Measurements from ENCODE around the gene RPL18.
"Not testable (repeated sequence)": the region's sequence is repeated elsewhere in the genome, so short reads cannot be mapped to it uniquely, and the experiment has no call there.

RPL18 gene

DNA sequence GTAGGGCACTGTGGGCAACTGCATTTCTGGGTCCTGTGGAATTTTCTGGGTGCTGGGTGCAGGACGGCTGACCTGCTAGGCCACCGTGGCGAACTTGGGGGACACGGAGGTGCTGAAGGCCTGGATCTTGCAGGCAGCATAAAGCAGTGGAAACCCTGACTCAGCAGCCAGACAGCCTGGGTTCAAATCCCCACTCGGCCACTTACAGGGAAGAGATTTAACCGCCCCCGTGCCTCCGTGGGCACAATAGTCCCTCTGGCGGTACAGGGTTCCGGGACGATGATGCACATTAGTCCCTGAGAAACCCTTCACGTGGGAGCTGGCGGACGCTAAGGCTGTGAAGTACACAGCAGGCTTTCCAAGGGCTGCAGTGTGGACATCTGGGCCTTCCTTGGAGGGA is 7.1 kb downstream of the RPL18 start:
- FAIRE-seq = no peak

DNA sequence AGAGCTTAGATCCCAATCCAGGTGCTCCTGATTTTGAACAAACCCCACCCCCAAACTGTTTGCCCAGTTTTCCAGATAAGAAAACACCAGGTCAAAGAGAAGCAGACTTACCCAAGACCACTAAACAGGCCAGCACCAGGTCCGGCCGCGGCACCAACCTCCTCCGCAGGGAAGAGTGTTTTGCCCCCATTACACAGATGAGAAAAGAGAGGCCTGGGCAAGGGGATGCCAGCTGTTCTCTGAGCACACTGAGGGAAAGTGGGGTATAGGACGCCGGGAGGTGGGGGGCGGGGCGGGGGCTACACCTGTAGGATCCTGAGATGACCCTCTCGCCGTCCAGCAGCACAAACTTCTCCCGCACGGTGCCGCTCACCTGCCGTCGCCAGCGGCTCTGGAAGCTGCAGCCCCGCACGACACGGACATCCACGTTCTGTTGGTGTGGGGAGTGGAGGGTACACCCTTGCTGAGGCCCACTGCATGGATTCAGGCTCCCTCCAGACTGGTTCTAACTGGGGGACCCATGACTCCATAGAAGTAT is 9.3 kb downstream of the RPL18 start:
- FAIRE-seq = no peak

DNA sequence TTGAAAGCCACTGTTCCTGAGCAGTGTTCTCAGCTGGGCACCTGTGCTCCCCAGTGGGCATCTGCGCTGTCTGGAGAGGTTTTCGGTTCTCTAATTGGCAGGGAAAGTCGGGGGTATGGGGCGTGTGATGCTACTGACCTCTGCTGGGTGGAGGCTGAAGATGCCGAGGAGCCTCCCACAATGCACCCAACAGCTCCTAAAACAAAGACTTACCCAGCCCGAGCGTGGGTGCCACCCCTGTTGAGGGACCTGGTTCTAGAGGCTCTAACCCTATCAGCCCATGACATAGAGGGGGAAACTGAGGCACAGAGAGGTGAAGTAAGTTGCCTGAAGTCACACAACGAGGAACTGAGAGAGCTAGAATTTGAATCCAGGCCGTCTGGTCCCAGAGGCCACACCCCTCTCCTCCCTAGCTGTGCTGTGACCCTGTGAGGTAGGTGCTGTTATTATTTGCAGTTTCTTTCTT is 10.1 kb downstream of the RPL18 start:
- no peak for FAIRE-seq

DNA sequence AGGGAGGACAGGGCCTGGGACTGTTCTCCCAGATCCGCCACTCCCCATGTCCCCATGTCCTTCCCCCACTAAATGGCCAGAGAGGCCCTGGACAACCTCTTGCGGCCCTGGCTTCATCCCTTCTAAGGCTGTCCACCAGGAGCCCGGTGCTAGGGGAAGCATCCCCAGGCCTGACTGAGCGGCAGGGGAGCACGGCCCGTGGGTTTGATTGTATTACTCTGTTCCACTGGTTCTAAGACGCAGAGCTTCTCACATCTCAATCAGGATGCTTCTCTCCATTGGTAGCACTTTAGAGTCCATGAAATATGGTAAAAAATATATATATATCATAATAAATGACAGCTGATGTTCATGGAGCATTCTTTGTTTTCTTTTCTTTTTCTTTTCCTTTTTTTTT is 11.6 kb downstream of the RPL18 start:
- FAIRE-seq = no peak

DNA sequence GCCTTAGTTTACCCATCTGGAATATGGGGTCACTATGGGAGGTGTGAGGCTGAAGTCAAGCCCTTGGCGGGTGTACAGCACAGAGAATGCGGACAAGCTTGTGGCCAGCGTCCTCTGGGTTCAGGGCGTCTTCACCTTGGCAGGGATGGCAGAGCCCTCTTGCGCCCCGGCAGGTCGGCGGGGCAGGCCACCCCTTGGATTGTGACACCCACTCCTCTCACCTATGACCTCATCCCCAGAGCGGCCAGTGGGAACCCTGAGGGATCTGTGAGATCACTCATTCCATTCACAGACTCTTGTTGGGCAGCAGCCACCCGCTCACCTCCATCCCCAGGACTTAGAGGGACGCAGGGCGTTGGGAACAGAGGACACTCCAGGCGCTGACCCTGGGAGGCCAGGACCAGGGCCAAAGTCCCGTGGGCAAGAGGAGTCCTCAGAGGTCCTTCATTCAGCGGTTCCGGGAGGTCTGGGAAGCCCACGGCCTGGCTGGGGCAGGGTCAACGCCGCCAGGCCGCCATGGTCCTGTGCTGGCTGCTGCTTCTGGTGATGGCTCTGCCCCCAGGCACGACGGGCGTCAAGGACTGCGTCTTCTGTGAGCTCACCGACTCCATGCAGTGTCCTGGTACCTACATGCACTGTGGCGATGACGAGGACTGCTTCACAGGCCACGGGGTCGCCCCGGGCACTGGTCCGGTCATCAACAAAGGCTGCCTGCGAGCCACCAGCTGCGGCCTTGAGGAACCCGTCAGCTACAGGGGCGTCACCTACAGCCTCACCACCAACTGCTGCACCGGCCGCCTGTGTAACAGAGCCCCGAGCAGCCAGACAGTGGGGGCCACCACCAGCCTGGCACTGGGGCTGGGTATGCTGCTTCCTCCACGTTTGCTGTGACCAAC is 12.3 kb downstream of the RPL18 start, which contains the start of gene SPACA4:
Gene SPACA4 (plus strand): TSS at position 280 of the 896 bp plus-strand sequence. CDS start 237 bp downstream, at position 517.
- no peak for FAIRE-seq

DNA sequence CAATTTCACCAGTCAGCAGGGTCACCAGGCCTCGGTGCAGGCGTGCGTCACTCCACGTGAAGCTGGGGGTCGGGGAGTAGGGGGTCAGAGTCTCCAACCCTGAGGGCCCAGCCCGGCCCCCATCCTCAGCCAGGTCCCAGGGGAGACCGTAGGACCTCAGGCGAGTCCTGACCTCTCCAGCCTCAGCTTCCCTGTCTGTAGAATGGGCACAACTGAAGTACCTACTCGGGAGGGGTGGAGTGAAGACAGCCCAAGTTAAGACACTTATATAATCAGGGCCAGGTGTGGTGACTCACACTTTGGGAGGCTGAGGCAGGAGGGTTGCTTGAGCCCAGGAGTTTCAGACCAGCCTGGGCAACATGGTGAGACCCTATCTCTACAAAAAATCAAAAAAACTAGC is 15.1 kb downstream of the RPL18 start:
- FAIRE-seq = no peak

DNA sequence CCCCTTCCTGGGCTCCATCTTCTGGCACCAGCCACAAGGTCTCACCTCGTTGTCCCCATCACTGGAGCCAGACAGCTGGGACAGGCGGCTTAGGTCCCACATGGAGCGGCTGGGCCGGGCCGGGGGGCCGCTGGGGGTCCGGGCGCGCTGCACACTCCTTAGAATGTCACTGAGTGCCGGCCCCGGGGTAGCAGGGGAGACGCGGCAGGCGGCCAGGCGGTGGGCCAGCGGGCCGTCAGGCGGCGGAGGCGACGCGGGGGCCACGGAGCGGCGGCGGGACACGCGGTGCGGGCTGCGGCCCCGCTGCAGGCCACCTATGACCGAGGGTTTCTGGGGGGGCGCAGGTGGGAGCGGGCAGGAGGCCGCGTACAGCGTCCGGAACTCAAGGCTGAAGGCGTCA is 15.5 kb downstream of the RPL18 start:
- no peak for FAIRE-seq

DNA sequence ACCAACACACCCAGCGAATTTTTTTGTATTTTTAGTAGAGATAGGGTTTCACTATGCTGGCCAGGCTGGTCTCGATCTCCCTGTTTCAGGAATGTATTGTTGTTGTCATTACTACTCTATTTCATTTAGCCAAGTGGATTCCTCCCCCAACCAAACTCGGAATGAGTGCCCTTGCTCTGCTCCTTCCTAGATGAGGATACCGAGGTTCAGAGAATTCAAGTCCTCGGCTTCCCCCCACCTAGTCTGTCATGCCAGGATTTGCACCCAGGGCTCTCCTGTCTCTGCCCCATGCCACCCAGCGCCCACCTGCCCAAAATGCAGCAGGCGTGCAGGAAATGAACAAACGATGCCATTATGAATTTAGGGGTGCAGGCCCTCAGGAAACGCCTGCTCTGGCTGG is 16.0 kb downstream of the RPL18 start:
- no peak for FAIRE-seq

DNA sequence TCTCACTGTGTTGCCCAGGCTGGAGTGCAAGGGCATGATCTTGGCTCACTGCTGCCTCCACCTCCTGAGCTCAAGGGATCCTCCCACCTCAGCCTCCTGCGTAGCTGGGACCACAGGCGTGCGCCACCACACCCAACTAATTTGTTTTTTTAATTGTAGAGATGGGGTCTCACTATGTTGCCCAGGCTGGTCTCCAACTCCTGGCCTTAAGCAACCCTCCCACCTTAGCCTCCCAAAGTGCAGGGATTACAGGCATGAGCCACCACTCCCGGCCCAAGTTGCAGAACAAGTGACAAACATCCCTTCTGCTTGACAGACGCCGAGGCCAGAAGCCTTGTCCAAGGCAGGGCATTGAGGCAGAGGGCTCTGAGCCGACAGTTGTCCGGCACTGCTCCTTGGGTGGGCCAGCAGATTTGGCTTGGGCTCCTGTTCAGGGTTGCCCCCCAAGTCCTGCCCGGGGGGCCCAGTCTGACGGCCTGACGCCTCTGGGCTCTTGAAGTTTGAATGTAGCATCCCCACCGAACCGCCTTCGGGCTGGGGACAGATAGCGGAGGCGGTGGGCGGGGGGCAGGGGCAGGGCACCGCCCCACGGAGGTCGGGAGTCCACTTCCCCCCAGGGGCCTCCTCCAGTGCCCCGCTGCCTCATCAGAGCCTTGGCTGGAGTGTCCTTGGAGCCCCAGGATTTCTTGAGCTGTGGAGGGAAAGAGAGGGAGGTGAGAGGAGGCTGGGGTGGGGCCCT is 18.1 kb downstream of the RPL18 start:
- FAIRE-seq = no peak

DNA sequence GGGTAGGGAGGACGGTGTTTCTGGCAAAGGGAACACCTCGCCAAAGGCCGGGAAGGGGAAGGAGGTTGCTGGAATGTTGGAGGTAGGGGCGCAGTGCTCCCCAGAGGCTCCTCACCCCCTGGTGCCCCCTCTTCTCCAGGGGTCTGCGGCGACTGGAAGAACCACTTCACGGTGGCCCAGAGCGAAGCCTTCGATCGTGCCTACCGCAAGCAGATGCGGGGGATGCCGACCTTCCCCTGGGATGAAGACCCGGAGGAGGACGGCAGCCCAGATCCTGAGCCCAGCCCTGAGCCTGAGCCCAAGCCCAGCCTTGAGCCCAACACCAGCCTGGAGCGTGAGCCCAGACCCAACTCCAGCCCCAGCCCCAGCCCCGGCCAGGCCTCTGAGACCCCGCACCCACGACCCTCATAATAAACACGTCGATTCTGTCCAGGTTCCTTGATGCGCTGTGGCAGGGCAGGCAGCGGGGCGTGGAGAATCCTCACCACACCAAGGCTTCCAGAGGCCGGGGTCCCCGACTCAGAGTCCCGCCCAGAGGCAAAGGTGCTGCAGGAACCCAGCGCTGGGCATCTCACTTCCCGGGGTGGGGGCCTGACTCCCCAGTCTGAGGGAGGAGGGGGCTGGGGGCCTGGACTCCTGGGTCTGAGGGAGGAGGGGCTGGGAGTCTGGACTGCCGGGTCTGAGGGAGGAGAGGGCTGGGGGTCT is 19.8 kb downstream of the RPL18 start:
- no peak for FAIRE-seq

DNA sequence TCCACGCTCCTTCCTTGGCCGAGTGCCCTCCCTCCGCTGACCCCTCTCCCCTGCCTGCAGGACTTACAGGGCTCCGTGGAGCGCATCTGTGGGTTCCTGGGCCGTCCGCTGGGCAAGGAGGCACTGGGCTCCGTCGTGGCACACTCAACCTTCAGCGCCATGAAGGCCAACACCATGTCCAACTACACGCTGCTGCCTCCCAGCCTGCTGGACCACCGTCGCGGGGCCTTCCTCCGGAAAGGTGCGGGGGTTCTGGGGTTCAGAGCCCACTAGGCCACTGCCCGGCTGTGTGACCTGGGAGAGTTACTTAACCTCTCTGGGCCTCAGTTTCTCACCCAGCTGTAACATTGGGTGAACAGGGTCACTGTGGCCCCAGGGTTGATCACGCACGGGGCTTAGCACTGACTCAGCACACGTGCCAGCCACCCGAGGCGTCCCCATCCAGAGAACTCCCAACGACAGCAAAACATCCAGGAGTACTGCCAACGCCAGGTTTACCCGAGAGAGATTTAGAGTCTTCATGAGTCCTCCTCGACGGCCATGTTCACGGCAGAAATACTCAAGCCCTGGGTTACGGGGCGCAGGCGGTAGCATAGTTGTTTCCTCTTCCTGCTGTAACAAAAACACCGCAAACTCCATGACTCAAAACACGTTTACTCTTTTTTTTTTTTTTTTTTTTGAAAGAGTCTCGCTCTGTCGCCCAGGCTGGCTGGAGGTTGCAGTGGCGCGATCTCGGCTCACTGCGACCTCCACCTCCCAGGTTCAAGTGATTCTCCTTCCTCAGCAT is 22.1 kb downstream of the RPL18 start:
- no peak for FAIRE-seq

DNA sequence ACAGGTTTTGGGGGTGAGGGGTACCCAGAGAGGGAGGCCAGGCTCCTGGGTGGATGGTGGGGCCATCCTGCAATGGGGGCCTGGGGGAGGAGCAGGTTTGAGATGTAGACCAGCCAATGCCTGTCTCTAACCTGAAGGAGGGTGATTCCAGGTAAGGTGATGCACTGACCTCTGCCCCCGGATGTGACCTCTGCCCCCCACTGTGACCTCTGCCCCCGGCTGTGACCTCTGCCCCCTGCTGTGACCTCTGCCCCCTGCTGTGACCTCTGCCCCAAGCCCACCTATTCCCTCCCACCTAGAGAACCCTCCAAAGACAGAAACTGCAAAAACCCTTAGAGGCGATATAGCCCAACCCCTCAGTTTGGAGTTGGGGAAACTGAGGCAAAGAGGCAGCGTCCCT is 22.7 kb downstream of the RPL18 start:
- FAIRE-seq = no peak

DNA sequence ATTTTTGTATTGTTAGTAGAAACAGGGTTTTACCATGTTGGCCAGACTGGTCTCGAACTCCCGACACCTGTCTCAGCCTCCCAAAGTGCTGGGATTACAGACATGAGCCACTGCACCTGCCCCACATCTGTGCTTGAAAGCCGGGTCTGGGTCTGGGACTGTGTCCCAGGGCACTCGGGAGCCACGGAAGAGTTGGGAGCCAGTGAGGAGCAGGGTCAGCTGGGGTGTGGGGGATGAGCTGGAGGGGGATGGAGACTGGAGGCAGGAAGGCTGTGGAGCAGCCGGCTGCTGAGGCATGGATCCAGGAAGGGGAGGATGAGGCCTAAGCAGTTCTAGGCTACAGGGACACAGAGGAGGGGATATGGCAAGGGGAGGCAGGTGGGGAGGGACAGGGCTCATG is 23.1 kb downstream of the RPL18 start:
- no peak for FAIRE-seq

DNA sequence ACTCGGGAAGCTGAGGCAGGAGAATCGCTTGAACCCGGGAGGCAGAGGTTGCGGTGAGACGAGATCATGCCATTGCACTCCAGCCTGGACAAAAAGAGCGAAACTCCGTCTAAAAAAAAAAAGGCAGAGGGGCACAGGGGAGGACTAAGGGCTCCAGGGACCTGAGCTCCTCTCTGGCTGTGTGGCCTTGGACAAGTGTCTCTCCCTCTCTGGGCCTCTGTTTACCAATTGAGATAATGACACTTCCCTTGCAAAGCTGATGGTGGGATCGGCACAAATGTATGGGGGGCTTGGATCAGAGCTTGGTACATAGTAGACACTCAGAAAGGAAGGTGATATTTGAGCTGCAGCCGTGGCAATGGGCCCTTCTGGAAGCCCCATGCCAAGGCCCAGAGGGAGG is 23.8 kb downstream of the RPL18 start:
- FAIRE-seq = no peak

DNA sequence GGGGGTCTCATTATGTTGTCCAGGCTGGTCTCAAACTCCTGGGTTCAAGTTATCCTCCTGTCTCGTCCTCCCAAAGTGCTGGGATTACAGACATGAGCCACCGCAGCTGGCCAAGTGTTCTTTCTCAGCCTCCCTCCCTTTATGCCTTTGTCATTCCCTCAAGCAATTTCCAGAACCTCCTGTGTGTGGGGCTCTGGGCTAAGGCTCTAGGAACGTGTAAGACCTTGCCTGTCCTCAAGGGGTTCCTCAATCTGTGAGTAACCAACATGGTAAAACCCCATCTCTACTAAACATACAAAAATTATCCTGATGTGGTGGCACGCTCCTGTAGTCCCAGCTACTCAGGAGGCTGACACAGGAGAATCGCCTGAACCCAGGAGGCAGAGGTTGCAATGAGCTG is 28.0 kb downstream of the RPL18 start:
- FAIRE-seq = no peak

DNA sequence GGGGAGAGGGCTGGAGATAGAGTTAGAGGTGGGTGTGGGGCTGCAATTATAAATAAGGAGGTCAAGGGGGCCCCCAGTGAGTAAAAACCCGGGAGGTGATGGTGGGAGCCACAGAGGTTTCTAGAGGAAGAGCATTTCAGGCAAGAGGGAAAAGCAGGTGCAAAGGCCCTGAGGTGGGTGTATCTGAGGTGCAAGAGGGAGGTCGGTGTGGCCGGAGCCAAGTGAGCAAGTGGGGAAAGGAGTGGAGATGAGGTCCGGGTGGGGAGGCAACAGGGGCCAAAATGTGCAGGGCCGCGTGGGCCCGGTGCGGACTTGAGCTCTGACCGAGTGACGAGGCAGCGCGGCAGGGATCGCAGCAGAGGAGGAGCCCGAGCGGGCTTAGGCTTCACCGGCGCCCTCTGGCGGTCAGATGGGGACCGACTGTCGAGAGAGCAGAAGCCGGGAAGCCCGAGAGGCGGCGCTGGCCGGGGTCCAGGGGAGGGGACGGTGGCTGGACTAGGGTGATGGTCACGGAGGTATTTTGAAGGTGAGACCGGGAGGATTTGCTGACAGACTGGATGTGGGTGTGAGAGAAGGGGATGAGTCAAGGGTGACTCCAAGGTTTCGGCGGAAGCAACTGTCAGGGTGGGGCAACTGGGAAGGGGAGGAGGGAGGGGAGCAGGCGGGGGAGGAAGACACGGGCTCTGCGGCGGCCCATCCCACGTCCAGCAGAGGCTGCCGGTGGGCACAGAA is 30.1 kb downstream of the RPL18 start:
- no peak for FAIRE-seq

DNA sequence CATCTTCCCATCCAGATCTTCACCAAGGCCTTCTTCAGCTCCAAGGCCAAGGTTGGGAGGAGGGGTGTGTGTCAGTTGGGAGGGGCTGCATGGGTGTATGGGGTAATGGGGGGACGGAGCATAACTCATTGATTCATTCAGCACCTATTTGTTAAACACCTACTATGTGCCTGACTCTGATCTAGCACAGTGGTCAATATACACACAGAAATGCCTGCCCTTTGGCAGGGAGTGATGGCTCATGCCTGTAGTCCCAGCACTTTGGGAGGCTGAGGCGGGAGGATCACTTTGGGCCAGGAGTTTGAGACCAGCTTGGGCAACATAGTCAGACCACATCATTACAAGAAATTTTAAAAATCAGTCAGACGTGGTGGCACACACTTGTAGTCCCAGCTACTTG is 31.6 kb downstream of the RPL18 start:
- FAIRE-seq = no peak

DNA sequence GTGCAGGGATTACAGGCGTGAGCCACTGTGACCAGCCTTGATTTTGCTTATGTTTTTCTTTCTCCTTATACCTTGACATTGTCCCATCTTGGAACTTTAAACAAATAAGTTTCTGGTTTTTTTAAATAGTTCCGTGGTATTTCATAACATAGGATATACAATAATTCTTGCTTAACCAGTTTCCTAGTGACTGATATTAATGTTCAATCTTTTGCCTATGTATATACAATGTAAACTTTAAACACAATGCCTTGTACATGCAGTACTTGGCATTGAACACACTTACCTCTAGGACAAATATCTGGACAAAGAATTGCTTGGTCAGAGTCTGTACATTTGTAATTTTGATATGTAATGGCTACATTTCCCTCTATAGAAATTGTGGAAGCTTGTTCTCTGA is 36.8 kb downstream of the RPL18 start:
- no peak for FAIRE-seq

DNA sequence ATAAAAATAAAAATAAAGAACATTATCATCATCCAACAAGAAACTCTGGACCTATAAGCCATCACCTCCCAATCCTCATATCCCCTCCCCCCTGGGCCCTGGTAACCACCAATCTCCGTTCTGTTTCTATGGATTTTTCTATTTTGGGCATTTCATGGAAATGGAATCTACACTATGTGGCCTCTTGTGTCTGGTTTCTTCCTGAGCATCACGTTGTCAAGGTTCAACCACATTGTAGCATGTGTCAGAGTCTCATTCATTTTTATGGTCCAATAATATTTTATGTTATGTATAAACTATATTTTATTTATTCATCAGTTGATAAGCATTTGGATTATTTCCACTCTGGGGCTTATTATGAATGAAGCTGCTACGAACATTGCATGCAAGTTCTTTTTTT is 40.1 kb downstream of the RPL18 start:
- FAIRE-seq = no peak

DNA sequence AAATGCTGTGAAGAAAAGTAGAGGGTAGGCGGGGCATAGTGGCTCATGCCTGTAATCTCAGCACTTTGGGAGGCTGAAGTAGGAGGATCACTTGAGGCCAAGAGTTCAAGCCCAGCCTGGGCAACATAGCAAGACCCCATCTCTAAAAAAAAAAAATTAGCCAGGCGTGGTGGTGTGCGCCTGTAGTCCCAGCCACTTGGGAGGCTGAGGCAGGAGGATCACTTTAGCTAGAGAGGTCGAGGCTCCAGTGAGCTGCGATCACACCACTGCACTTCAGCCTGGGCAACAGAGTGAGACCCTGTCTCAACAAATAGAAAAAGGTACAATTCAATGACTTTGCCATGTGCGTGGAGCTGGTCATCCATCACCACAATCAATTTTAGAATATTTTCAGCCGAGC is 41.1 kb downstream of the RPL18 start:
- FAIRE-seq = not testable (repeated sequence)

DNA sequence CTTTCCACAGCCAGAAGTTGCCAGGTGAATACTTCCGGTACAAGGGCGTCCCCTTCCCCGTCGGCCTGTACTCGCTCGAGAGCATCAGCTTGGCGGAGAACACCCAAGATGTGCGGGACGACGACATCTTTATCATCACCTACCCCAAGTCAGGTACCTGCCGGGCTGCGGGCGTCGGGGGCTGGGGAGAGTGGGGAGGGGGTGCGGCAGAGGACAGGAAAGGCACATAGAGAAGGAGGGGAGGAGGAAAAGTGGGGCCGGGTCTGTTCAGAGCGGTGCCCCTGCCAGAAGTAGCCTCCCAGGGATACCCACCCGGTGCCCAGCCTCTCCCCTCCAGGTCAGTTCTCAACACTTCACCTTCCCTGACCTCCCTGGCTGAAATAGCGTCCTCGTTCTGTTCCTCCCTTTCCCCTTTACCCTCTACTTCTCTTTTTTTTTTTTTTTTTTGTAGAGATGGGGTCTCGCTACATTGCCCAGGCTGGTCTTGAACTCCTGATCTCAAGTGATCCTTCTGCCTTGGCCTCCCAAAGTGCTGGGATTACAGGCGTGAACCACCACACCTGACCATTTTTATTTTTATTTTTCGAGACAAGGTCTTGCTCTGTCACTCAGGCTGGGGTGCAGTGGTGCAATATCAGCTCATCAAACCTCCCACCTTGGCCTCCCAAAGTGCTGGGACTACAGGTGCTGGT is 42.9 kb downstream of the RPL18 start:
- no peak for FAIRE-seq
